Fibroblast of pulmonary artery (primary cell): ENCODE results near the gene PCLO.
"Not testable (repeated sequence)": the region's sequence is repeated elsewhere in the genome, so short reads cannot be mapped to it uniquely, and the experiment has no call there.

Source experiments
- DNase-seq: peaks from one replicate; pipeline ENCODE4 v3.0.0-alpha.2; 2010; ENCODE audit warnings: low read depth
- H3K4me3 ChIP-seq: replicated peaks from 2 replicates; pipeline ENCODE4 v1.5.1; 2011; ENCODE audit warnings: low read depth, mild to moderate bottlenecking, control low read depth, low read length, moderate library complexity
- CTCF ChIP-seq: IDR thresholded peaks from 2 replicates; pipeline ENCODE4 v1.5.1; 2011; ENCODE audit warnings: mild to moderate bottlenecking, control low read depth, low read length, inconsistent platforms; ENCODE audit errors: missing control alignments

Gene PCLO

GRCh38 chr7:83032195-83032594 lies 130.5 kb downstream of the PCLO start:
- no peak for DNase-seq
- no peak for TF ChIP-seq CTCF
- H3K4me3 ChIP-seq = no peak overlapping the region

DNA sequence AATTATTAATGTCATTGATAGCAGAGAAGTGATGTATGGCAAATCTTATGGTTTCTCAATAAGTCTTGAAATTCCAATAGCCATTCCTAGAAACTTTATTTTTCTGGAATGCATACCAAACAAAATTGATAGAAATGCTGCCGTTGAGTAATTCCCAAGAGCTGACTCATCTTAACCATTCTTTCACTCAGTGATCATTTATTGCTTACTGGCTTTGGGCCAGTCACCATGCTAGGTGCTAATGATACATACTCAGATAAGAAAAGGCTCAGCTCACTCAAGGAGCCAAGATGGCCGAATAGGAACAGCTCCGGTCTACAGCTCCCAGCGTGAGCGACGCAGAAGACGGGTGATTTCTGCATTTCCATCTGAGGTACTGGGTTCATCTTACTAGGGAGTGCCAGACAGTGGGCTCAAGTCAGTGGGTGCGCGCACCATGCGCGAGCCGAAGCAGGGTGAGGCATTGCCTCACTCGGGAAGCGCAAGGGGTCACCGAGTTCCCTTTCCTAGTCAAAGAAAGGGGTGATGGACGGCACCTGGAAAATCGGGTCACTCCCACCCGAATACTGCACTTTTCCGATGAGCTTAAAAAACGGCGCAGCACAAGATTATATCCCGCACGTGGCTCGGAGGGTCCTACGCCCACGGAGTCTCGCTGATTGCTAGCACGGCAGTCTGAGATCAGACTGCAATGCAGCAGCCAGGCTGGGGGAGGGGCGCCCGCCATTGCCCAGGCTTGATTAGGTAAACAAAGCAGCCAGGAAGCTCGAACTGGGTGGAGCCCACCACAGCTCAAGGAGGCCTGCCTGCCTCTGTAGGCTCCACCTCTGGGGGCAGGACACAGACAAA lies 138.6 kb downstream of the PCLO start:
- DNase-seq, H3K4me3 ChIP-seq: not testable (repeated sequence)

GRCh38 chr7:83021032-83021431 lies 141.7 kb downstream of the PCLO start:
- TF ChIP-seq CTCF = no peak
- DNase-seq = no peak
- no peak overlapping the region for H3K4me3 ChIP-seq

GRCh38 chr7:83020161-83020560 lies 142.5 kb downstream of the PCLO start:
- no peak for TF ChIP-seq CTCF
- DNase-seq = no peak
- H3K4me3 ChIP-seq = no peak overlapping the region

DNA sequence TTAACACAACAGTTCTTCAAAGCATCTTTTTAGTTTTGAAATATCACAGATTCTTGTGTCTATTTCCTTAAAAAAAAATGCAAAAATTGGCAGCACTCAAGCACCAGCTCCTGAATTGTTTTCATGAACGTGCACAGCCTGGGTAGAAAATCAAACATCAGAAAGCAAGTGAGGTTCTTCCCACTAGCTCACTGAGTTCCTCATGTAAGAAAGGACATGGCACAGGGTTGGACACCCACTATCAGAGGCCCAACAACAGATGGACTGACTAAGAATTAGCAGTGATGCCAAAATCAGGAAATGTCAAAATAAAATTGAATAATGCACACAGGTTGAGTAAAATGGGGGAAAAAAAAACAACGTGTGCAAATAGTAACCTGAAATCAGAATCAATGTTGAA lies 146.8 kb downstream of the PCLO start:
- no peak for DNase-seq
- TF ChIP-seq CTCF = no peak
- no peak overlapping the region for H3K4me3 ChIP-seq

DNA sequence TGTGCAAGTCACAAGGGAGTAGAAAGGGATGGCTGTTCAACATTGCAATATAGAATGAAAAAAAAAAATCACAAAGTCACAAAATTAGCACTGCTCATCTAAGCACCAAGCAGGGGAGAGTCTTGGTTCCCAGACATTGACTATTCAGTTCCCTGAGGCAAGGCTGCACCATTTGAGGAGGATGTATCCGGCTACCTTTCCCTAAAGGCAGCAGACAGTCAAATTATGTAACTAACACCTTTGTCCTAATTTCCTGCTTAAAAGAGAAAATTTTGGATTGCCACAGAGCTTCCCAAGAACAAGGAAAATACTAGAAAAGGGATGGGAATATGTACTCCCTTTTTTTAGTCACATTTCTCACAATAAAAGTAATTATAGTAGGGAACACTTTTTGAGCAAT lies 148.1 kb downstream of the PCLO start:
- no peak for TF ChIP-seq CTCF
- DNase-seq = no peak
- no peak overlapping the region for H3K4me3 ChIP-seq

GRCh38 chr7:83011954-83012353 lies 150.7 kb downstream of the PCLO start:
- no peak for DNase-seq
- no peak overlapping the region for H3K4me3 ChIP-seq
- no peak for TF ChIP-seq CTCF
